Prostate gland (tissue), 2 donors: ENCODE results near the gene CLDND2. TPM values are rescaled to one million over a fixed set of nuclear protein-coding genes. Genes with fewer than 3 reads are reported as not detected.

ENCODE experiments used
- DNase-seq: peaks from one replicate; pipeline ENCODE4 v3.0.0-alpha.2; 2019; ENCODE audit warnings: low spot score
- H3K27ac ChIP-seq, 2 donors: fragments of 200-600 bp; sonication (generic); 2 replicates each; pipeline ENCODE4 v1.5.1; 2017 to 2019
- H3K27me3 ChIP-seq: fragments of 200-600 bp; sonication (generic); replicated peaks from 2 replicates; pipeline ENCODE4 v1.5.1; 2019; ENCODE audit not compliant: insufficient read depth
- H3K36me3 ChIP-seq, 2 donors: fragments of 200-600 bp; sonication (generic); 1 replicate in 1 of 2; 2 replicates in 1 of 2; pipeline versions ENCODE4 v1.5.1 to v1.8.1; 2017 to 2019
- H3K4me1 ChIP-seq: fragments of 200-600 bp; sonication (generic); replicated peaks from 2 replicates; pipeline ENCODE4 v1.5.1; 2019
- H3K4me3 ChIP-seq, 2 donors: fragments of 200-600 bp; sonication (generic); 2 replicates each; pipeline ENCODE4 v1.5.1; 2017 to 2019
- H3K9me3 ChIP-seq: fragments of 200-600 bp; sonication (generic); 2 replicates; pipeline ENCODE4 v1.5.1; 2017
- CTCF ChIP-seq, 4 experiments: fragments of 200-600 bp in 2 of 4; fragments of 450-650 bp in 2 of 4; sonication (generic) in 2 of 4; IDR thresholded peaks; 1 replicate in 3 of 4; 2 replicates in 1 of 4; pipeline ENCODE4 v1.5.1; 2016 to 2019; ENCODE audit warnings: antibody characterized with exemption in 4 of 4, mild to moderate bottlenecking in 2 of 4, moderate library complexity in 2 of 4
- POLR2A ChIP-seq: fragments of 450-650 bp; IDR thresholded peaks from one replicate; pipeline ENCODE4 v1.6.1; 2016; ENCODE audit warnings: antibody characterized with exemption, mild to moderate bottlenecking
- POLR2AphosphoS5 ChIP-seq: sonication (generic); formaldehyde crosslinking; IDR thresholded peaks from one replicate; pipeline ENCODE4 v1.6.1; 2017; ENCODE audit warnings: antibody characterized with exemption
- WGBS: methylation state at CpG from one replicate; pipeline ENCODE4 v1.1.5; 2018; 5-methylcytosine and 5-hydroxymethylcytosine counted together
- intact Hi-C: fragments of 100-400 bp; cut with DNase I; formaldehyde crosslinking; loops from one replicate; pipeline ENCODE4 v1.14.2; 2022
- total RNA-seq, 2 donors: library from RNA; depleted of rRNA; stranded (reverse); fragments of >200 nt; gene quantifications; one replicate each; pipeline ENCODE4 v1.1.0, GENCODE V29; 2016

Gene CLDND2
- total RNA-seq, 2 donors from 2014 or later, result 4.2 TPM; not detected in 1

DNA sequence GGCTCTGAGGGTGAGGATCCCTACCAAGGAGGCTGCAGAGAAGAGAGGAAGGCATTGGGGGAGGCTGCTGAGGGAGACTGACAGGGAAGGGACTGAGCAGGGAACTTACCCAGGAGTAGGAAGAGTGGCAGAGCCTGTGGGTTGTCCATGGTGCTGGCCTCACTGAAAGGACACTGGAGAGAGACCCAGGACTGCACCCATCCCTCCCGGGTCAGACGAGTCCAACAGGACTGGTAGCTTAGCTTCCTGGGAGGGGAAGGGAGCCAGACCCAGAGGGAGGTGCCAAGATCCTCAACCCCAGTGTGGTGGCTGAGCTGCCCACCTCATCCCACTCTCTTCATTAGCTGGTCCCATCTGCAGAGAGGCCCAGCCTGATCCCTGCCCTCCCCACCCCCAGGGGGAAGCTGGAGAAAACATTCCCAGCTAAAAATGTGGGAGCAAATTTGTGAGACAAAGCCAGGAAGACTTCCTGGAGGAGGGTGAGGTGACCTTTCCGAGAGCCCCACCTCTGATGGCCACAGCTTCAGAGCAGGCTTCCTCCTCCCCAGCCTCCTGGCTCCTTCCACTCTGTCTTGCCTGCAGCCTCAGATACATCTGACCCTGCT is 26.7 kb downstream of the CLDND2 start, which contains the start of gene VSIG10L:
Gene VSIG10L (minus strand): TSS at position 164 of the 605 bp plus-strand sequence. CDS start 15 bp downstream, at position 149.
- no peaks in the 10 kb centered on the region for H3K9me3 ChIP-seq
- no peak for TF ChIP-seq POLR2A
- TF ChIP-seq POLR2AphosphoS5, result peak; percentile 31
- no peak within 1 kb of the TSS for H3K4me3 ChIP-seq
- intact Hi-C loops, result loop anchor here (2.0 kb wide), 1 partner anchor 25 kb away; the partner anchor contains the start of gene ETFB
- no peaks in the 10 kb centered on the region for H3K4me1 ChIP-seq
- H3K27me3 ChIP-seq, result no peaks in the 10 kb centered on the region
- H3K36me3 ChIP-seq, result no peaks in the 10 kb centered on the region
- no peak within 1 kb of the TSS for H3K27ac ChIP-seq
- 50% methylated on average over 3 of the region's 3 CpGs for WGBS
- peak; percentile 29 for DNase-seq

DNA sequence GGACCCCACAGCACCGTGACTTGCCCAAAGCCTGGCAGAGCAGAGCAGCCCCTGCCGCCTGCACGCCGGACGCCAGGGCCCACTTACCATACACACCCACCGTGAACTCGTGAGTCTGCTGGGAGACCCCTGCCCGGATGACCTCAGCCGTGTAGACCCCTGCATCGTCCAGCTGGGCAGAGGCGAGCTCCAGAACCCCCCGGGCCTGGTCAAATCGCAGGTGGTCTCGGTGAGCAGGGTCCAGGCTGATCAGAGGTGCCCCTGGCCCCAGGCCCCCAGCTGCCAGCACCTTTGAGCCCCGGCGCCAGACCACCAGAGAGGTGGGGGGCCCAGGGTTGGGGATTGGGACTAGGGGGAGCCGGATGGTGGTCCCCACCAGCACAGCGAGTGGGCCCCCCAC is 27.7 kb downstream of the CLDND2 start:
- TF ChIP-seq CTCF (IDR thresholded peaks at IDR 0.05), result no peak
- no peak for TF ChIP-seq POLR2AphosphoS5
- TF ChIP-seq POLR2A, result no peak
- Histone ChIP-seq H3K36me3 (no peaks in the 10 kb centered on the region), H3K27me3 (no peaks in the 10 kb centered on the region), H3K4me1 (no peaks in the 10 kb centered on the region), H3K9me3 (no peaks in the 10 kb centered on the region), H3K27ac (no peak overlapping the region), H3K4me3 (no peak overlapping the region)
- no peak for DNase-seq
- intact Hi-C loops, result loop anchor here (2.0 kb wide), 1 partner anchor 26 kb away; the partner anchor contains the start of gene ETFB
- WGBS, result 93% methylated on average over 14 of the region's 18 CpGs

- H3K4me3 ChIP-seq, result peak overlapping the region; percentile 43 to 52
- H3K4me1 ChIP-seq, result no peaks in the 10 kb centered on the region
- no peaks in the 10 kb centered on the region for H3K36me3 ChIP-seq
- TF ChIP-seq POLR2A (peak; percentile 39), POLR2AphosphoS5 (peak; percentile 60), CTCF (IDR thresholded peaks at IDR 0.05) (peak in 2 of 4 experiments; percentile 45 to 74)
- no peaks in the 10 kb centered on the region for H3K27me3 ChIP-seq
- WGBS, result 1% methylated on average over 98 of the region's 107 CpGs
- DNase-seq, result peak; percentile 97
- H3K27ac ChIP-seq, result peak overlapping the region; percentile 53 to 58
- H3K9me3 ChIP-seq, result no peaks in the 10 kb centered on the region
- intact Hi-C loops, result loop anchor here (2.0 to 5.0 kb wide), 4 partner anchors 27 to 317 kb away; partner anchors contain the start of genes C19orf84, ETFB and ZNF175
Measured at GRCh38 chr19:51339687-51340656, 28.8 kb downstream of the CLDND2 start.

DNA sequence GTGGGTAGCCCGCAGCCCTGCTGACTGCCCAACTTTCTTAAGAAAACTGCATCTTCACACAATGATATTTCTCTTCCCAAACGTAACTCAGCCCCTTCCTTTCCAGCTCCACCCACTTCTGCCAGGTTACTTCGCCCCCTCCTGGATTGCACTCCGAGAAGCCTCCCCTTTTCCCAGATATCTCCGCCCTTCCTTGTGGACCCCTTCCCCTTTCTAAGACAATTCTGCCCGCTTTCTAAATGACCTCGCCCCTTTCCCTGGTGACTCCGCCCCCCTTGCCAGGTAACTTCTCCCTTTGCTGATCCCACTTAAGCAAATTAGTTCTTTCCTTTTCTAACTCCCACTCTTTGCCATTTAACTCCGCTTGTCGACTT is 29.5 kb downstream of the CLDND2 start:
- intact Hi-C loops, result loop anchor here (5.0 kb wide), 3 partner anchors 53 to 318 kb away; partner anchors contain the start of genes C19orf84 and ZNF175

More for the DNA sequence above, 29.5 kb downstream of the CLDND2 start:
- Histone ChIP-seq H3K4me1 (no peaks in the 10 kb centered on the region), H3K36me3 (no peaks in the 10 kb centered on the region), H3K27ac (peak overlapping the region; percentile 53 to 58), H3K27me3 (no peaks in the 10 kb centered on the region), H3K9me3 (no peaks in the 10 kb centered on the region), H3K4me3 (peak overlapping the region; percentile 43 to 52)
- under 1% methylated on average over 10 of the region's 10 CpGs for WGBS
- no peak for TF ChIP-seq POLR2A
- no peak for TF ChIP-seq CTCF (IDR thresholded peaks at IDR 0.05)
- no peak for TF ChIP-seq POLR2AphosphoS5
- DNase-seq, result no peak
